NB4 (cell line): Measurements from ENCODE around the gene IRF9.

Experiments used
- DNase-seq: peaks from one replicate; pipeline ENCODE4 v3.0.0; 2010; ENCODE audit warnings: low read depth
- H3K4me3 ChIP-seq: one replicate; pipeline ENCODE4 v1.5.1; 2011; ENCODE audit warnings: mild to moderate bottlenecking, low read depth, low read length, moderate library complexity
- CTCF ChIP-seq: IDR thresholded peaks from one replicate; pipeline ENCODE4 v1.5.1; 2012; ENCODE audit warnings: low read depth, low read length
- MYC ChIP-seq: IDR thresholded peaks from 2 replicates; pipeline ENCODE4 v1.6.1; 2011; ENCODE audit warnings: low read depth, low read length
- POLR2A ChIP-seq: IDR thresholded peaks from 2 replicates; pipeline ENCODE4 v1.6.1; 2011; ENCODE audit warnings: mild to moderate bottlenecking; ENCODE audit not compliant: insufficient read length; ENCODE audit errors: extremely low read depth
- TF ChIP-seq, protein P1 (sequence below): IDR thresholded peaks from 2 replicates; pipeline ENCODE4 v1.6.1; 2011; ENCODE audit warnings: low read depth, low read length

IRF9 gene

DNA sequence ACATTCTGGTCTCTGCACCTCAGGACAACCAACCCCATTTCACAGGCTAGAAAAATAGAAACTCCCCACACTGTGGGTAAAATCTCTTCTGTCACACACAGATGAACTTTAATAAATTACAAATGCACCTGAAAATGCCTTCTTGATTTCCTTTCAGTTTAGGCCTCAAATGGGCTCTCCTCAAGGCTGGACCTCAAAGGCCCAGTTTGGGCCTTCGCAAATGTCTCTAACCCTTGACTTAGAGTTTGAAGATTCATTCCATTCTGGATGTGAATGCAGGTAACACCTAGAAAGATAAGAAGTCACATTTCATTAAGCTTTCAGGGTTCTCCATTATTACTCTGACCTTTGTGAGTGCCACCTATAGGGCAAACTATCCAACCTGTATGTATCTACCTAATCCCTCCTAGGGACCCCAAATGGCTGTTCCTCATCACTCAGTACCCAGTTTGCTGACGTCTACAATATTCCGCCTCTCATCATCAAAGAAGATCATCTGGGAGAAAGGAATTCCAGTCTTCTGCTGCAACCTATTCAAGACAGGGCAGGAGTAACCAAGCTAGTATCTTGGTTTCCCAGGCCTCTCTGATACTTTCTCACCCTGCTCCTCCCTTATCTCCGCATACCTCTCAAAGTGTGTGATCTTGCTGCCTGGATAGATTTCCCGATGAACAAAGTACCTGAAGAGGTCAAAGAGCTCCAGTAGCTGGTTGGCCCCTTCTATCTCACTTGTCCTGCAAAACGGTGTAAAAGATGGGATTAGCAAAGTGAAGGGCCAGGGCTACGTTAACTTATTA is 53.0 kb downstream of the IRF9 start:
- H3K4me3 ChIP-seq = peak overlapping the region; percentile 82
- TF ChIP-seq, protein P1, sequence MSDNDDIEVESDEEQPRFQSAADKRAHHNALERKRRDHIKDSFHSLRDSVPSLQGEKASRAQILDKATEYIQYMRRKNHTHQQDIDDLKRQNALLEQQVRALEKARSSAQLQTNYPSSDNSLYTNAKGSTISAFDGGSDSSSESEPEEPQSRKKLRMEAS = no peak
- no peak for DNase-seq

GRCh38 chr14:24215495-24216344 is 54.7 kb downstream of the IRF9 start, which contains the start of gene MDP1:
Gene MDP1 (minus strand): TSS chr14:24216066. CDS start chr14:24215955, 111 bp downstream.
- peak; percentile 96 for DNase-seq
- peak within 1 kb of the TSS; percentile 79 for H3K4me3 ChIP-seq
- peak; percentile 94 for TF ChIP-seq MYC
- TF ChIP-seq, protein P1 = peak; percentile 91
- TF ChIP-seq POLR2A = peak; percentile 70
- TF ChIP-seq CTCF = peak; percentile 52
